Iris pigment epithelial cell (primary cell): Measurements from ENCODE around the gene CNTNAP3.
"Not testable (repeated sequence)": the region's sequence is repeated elsewhere in the genome, so short reads cannot be mapped to it uniquely, and the experiment has no call there.

ENCODE experiments used
- DNase-seq: peaks from one replicate; pipeline ENCODE4 v3.0.0-alpha.2; 2011; ENCODE audit warnings: low read depth

The CNTNAP3 gene

DNA sequence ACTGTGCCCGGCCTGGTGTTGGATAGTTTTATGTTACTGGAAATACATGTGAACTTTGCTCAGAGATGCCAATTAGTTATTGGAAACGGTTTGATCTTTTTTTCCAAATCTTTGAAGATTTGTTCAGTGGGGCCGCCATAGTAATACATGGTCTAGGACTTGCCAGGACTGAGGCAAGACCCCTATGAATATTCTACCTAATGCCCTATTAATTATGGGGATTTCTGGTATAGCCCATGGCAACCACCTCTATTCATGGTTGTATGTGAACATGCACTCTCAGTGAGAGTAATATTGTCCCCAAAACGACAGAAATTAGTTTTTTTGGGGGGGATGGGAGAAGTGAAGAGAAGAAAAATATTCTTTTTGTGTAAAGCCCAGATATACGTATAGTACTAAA lies 220.3 kb downstream of the CNTNAP3 start:
- not testable (repeated sequence) for DNase-seq

DNA sequence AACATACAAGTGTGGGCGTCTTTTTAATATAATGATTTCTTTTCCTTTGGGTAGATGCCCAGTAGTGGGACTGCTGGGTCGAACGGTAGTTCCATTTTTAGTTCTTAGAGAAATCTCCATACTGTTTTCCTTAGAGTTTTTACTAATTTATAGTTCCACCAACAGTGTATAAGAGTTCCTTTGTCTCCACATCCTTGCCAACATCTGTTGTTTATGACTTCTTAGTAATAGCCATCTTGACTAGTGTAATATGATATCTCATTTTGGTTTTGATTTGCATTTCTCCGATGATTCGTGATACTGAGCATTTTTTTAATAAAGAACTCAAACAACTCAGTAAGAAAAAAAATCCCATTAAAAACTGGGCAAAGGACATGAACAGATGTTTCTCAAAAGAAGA lies 225.0 kb downstream of the CNTNAP3 start:
- peak; percentile 20 for DNase-seq

DNA sequence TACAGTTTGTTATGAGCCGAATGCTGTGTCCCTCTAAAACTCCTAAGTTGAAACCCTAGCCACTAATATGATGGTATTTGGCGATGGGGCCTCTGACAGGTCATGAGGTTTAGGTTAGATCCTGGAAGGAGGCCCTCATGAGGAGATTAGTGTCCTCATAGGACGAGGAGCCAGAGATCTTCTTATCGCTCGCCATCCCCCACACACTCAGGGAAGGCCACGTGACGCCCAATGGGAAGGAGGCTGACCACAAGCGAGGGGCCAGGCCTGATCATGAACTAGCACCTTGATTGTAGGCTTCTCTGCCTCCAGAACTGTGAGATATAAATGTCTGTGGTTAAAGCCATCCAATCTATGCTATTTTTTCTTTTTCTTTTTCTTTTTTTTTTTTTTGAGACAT lies 233.5 kb downstream of the CNTNAP3 start:
- DNase-seq = not testable (repeated sequence)

DNA sequence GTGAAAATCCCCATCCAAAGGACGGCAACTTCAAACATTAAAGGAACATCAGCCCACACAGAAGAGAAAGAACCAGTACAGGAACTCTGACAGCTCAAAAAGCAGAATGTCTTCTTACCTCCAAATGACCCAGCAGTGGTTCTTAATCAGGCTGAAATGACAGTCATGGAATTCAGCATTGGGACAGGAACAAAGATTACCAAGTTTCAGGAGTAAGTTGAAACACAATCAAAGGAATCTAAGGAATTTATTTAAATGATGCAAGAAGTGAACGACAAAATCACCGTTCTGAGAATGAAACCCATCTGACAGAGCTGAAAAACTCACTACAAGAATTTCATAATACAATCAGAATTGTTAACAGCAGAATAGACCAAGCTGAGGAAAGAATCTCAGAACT lies 241.1 kb downstream of the CNTNAP3 start:
- DNase-seq = peak; percentile 13

DNA sequence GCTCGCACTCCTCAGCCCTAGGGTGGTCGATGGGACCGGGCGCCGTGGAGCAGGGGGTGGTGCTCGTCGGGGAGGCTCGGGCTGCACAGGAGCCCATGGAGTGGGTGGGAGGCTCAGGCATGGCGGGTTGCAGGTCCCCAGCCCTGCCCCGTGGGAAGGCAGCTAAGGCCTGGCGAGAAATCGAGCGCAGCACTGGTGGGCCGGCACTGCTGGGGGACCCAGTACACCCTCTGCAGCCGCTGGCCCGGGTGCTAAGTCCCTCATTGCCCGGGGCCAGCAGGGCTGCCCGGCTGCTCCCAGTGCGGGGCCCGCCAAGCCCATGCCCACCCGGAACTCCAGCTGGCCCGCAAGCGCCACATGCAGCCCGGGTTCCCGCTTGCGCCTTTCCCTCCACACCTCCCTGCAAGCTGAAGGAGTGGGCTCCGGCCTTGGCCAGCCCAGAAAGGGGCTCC lies 245.6 kb downstream of the CNTNAP3 start:
- DNase-seq = not testable (repeated sequence)

DNA sequence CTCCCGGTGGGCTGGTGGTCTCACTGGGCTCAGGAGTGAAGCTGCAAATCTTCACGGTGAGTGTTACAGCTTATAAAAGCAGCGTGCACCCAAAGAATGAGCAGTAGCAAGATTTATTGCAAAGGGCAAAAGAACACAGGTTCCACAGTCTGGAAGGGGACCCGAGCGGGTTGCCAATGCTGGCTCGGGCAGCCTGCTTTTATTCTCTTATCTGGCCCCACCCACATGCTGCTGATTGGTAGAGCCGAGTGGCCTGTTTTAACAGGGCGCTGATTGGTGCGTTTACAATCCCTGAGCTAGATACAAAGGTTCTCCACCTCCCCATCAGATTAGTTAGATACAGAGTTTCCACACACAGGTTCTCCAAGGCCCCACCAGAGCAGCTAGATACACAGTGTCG lies 246.2 kb downstream of the CNTNAP3 start:
- not testable (repeated sequence) for DNase-seq

DNA sequence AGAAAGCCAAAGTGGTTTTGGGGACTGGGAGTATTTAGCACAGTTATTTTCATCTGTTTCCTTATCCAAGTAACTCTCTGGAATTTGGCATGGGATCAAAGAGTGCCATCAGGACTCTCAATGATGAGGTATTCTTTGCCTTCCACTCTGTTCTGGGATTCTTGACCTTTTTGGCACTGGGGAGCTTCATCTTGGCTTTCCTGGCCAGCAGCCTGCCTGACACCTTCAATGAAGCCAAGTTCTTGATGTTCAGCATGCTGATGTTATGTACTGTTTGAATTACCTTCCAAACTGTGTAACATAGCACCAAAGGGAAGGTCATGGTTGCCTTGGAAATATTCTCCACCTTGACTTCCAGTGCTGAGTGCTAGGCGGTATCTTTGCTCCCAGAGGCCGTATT lies 248.8 kb downstream of the CNTNAP3 start:
- DNase-seq = not testable (repeated sequence)

DNA sequence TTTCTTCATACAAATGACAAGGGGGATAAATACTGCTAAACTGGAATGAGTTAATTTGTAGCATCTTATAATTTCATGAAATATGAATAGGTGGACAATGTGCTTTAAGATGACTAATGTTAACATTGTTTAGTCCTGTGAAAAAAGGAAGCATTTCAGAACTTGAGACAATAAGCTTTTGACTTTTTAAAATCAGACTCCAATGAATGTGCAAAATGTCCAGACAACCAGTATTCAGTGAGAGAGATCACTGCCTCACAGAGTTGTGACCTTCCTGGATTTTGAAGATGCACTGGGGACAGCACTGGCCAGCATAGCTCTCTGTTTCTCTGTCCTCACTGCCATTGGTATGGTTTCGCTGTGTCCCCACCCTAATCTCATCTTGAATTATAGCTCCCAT lies 249.7 kb downstream of the CNTNAP3 start:
- not testable (repeated sequence) for DNase-seq

DNA sequence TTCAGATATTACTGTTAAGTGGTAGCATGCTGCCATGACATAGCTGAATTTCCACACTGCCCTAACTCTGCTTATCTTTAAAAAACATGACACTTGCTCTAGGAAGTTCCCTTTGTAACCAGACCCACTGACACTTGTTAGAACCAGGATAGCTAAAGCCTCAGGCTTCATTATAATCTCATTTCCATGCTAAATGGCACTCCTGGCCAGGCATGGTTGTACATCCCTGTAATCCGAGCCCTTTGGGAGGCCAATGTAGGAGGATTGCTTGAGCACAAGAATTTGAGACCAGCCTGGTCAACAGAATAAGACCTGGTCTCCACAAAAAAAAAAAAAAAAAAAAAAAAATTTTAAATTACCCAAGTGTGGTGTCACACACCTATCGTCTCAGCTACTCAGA lies 254.1 kb downstream of the CNTNAP3 start:
- not testable (repeated sequence) for DNase-seq

DNA sequence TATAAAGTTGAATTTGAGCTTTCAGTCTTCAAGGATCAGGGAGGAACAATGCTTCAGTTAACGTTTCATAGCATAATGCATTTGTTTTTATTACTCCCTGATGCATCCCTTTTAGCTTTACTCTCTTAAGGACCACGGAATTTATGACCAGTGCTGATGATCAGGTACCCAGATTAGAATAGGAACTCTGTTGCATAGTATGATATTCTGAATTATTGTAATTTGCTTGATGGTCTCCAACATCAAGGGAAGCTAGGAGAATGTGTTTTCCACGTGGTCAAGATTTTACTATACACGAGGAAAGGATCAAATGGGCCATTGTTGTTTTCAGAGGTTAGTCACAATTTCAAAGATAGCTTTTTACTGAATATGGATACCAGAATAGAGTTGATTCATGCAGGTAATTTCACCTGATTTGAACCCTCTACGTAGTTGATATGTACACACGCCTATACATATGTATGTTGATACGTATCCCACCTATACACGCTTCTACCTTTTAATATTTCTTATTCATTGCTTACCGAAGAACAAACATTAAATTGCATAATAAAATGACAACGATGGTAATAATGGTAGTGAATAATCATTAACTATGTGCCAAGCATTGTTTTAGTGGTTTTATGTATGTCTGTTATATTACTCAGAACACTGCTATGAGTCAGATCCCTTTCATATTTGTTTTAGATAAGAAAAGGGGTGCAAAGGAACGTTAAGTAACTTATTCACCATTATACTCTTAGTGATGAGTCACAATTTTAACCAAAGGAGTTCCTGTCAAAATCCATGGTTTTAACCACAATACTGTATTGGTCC lies 257.6 kb downstream of the CNTNAP3 start:
- DNase-seq = peak; percentile 52

DNA sequence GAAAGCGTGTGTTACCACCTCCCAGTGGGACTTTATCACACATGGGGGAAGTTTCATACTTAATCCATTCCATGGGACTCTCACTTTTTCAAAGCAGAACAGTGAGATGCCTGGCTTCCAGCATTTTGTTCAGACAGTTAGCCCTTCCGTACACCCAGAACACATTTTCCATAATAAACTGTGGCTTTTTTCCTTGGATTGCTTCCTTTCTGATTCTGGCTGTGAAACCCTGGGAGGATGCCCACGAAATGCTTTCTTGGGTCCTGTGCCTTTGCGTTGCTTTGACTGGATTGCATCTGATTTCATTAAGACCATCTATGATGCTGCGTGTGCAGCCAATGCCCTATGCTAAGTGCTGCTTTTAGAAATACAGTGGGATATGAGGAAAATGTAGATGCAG lies 259.1 kb downstream of the CNTNAP3 start:
- not testable (repeated sequence) for DNase-seq

DNA sequence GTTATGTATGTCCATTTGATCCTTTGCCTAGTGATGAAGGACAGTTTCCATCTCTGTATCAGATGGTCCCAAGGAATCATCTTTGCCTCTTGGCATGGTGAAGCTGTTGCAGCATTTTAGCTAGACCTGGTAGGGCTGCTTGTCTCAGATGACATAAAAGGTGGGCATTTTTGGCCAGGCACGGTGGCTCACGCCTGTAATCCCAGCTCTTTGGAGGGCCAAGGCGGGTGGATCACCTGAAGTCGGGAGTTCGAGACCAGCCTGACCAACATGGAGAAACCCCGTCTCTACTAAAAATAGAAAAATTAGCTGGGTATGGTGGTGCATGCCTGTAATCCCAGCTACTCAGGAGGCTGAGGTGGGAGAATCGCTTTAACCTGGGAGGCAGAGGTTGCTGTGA lies 259.8 kb downstream of the CNTNAP3 start:
- DNase-seq = not testable (repeated sequence)

DNA sequence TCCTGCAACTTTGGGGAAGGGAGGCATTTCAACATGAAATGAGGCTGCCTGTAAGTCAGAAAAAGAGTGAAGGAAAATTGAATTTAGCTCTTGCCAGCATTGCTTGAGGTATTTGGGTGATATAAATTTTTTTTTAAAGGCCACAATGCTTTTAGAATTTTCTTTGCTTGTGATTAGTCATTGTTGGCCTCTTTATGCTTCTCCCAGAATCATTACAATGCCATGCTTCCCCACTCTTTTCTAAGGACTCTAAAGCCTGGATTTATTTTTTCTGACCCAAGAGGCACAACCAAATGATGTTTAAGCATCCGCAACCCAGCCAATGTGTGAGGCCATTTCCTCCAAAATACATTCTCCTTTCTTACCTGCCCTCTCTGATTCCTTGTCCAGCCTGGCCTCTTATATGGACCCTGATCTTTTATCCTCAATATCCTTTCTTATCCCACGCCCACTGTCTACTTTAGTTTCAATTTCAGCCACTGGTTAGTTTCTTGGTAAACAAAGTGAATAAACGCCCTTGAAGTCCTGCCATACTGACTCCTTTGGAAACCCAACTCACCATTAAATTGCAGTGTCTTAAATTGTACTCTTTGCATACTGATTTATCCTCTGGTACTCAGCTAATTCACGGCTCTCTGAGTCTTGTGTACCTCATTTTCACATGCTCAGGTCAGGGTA lies 261.9 kb downstream of the CNTNAP3 start:
- not testable (repeated sequence) for DNase-seq
